ENCODE measurements around the gene ASAH2B. TPM values are rescaled to one million over a fixed set of nuclear protein-coding genes. Genes with fewer than 3 reads are reported as not detected.
"Not testable (repeated sequence)": the region's sequence is repeated elsewhere in the genome, so short reads cannot be mapped to it uniquely, and the experiment has no call there.

ASAH2B gene
- total RNA-seq, 2 experiments from 2014 or later: 1.4 to 1.6 TPM

- H3K4me1 ChIP-seq (ENCODE audit: insufficient read depth, low read length); ATAC-seq (ENCODE audit: poor library complexity); H3K27ac ChIP-seq (ENCODE audit: low read depth in 1 of 2, low read length in 2 of 2); H3K4me1 Mint-ChIP-seq (ENCODE audit: low read depth); POLR2A ChIA-PET; H3K4me3 Mint-ChIP-seq; H3K9me3 ChIP-seq (ENCODE audit: control insufficient read depth in 1 of 2, insufficient read depth in 1 of 2, low read length in 2 of 2); DNase-seq; H3K27ac Mint-ChIP-seq; H3K27me3 Mint-ChIP-seq; H3K4me3 ChIP-seq (ENCODE audit: low read length); H3K36me3 ChIP-seq (ENCODE audit: insufficient read depth, low read length); intact Hi-C loops (cut with DNase I, micrococcal nuclease); H3K36me3 Mint-ChIP-seq (ENCODE audit: low read depth); H3K27me3 ChIP-seq (ENCODE audit: control insufficient read depth in 1 of 2, insufficient read depth in 2 of 2, low read length in 2 of 2); H3K9me3 Mint-ChIP-seq; CTCF ChIA-PET: not testable (repeated sequence)
These were observed 29.5 kb upstream of the ASAH2B start for GRCh38 chr10:50710241-50710640.

- H3K36me3 Mint-ChIP-seq (ENCODE audit: low read depth); H3K27ac ChIP-seq (ENCODE audit: low read depth in 1 of 2, low read length in 2 of 2); H3K27ac Mint-ChIP-seq; ATAC-seq (ENCODE audit: poor library complexity); H3K4me1 ChIP-seq (ENCODE audit: insufficient read depth, low read length); POLR2A ChIA-PET; H3K4me3 ChIP-seq (ENCODE audit: low read length); H3K27me3 ChIP-seq (ENCODE audit: control insufficient read depth in 1 of 2, insufficient read depth in 2 of 2, low read length in 2 of 2); H3K4me3 Mint-ChIP-seq; H3K9me3 Mint-ChIP-seq; CTCF ChIA-PET; H3K36me3 ChIP-seq (ENCODE audit: insufficient read depth, low read length); intact Hi-C loops (cut with DNase I, micrococcal nuclease); H3K9me3 ChIP-seq (ENCODE audit: control insufficient read depth in 1 of 2, insufficient read depth in 1 of 2, low read length in 2 of 2); H3K4me1 Mint-ChIP-seq (ENCODE audit: low read depth): not testable (repeated sequence)
- peaks cover 47% of the 10 kb centered on the region for H3K27me3 Mint-ChIP-seq
- peak in 1 of 14 experiments; percentile 6 for DNase-seq
These were observed 15.9 kb upstream of the ASAH2B start for GRCh38 chr10:50723812-50724211.

DNA sequence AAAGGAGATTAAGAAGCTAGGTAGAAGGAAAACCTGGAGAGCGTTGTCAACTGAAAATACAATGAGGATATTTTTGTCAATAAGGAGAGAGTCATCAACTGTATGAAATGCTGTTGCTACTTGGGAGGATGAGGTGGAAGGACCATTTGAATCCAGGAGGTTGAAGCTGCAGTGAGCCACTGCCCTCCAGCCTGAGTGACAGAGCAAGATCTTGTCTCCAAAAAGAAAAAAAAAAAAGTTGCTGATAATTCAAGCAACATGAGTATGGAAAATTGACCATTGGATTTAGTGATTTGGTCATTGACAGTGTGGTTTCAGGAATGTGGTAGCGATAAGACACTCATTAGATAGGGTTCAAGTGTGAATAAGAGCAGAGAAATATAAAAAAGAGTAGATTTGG lies 11.6 kb upstream of the ASAH2B start:
- CTCF ChIA-PET; H3K4me3 ChIP-seq (ENCODE audit: low read length); ATAC-seq (ENCODE audit: poor library complexity); POLR2A ChIA-PET; H3K4me1 ChIP-seq (ENCODE audit: insufficient read depth, low read length); H3K36me3 ChIP-seq (ENCODE audit: insufficient read depth, low read length); H3K4me1 Mint-ChIP-seq (ENCODE audit: low read depth); H3K9me3 ChIP-seq (ENCODE audit: control insufficient read depth in 1 of 2, insufficient read depth in 1 of 2, low read length in 2 of 2); intact Hi-C loops (cut with DNase I, micrococcal nuclease); DNase-seq; H3K27ac Mint-ChIP-seq; H3K9me3 Mint-ChIP-seq; H3K27ac ChIP-seq (ENCODE audit: low read depth in 1 of 2, low read length in 2 of 2); H3K4me3 Mint-ChIP-seq; H3K27me3 ChIP-seq (ENCODE audit: control insufficient read depth in 1 of 2, insufficient read depth in 2 of 2, low read length in 2 of 2); H3K36me3 Mint-ChIP-seq (ENCODE audit: low read depth): not testable (repeated sequence)
- peaks cover 62% of the 10 kb centered on the region for H3K27me3 Mint-ChIP-seq

- Histone ChIP-seq H3K4me3 (ENCODE audit: low read length) (peak overlapping the region; percentile 76), H3K4me1 (ENCODE audit: insufficient read depth, low read length) (peaks cover 16% of the 10 kb centered on the region), H3K27ac (ENCODE audit: low read depth in 1 of 2, low read length in 2 of 2) (peak overlapping the region; percentile 17 to 56)
- H3K36me3 ChIP-seq (ENCODE audit: insufficient read depth, low read length); CTCF ChIA-PET; H3K27me3 Mint-ChIP-seq; H3K9me3 ChIP-seq (ENCODE audit: control insufficient read depth in 1 of 2, insufficient read depth in 1 of 2, low read length in 2 of 2); H3K9me3 Mint-ChIP-seq; DNase-seq; H3K27me3 ChIP-seq (ENCODE audit: control insufficient read depth in 1 of 2, insufficient read depth in 2 of 2, low read length in 2 of 2); H3K36me3 Mint-ChIP-seq (ENCODE audit: low read depth): not testable (repeated sequence)
- peak overlapping the region; percentile 81 for H3K27ac Mint-ChIP-seq
- POLR2A ChIA-PET: interaction anchor here (1.1 to 2.1 kb wide), 2 partner anchors 79 to 116 kb away, joined by 4 to 18 read pairs; partner anchors contain the start of gene SGMS1
- H3K4me3 Mint-ChIP-seq: peak overlapping the region; percentile 97
- intact Hi-C loops (cut with DNase I, micrococcal nuclease): loop anchor here (10.0 kb wide), 2 partner anchors 104 to 544 kb away; no protein-coding TSS in a partner anchor
- peak; percentile 6 for ATAC-seq (ENCODE audit: poor library complexity)
- peaks cover 35% of the 10 kb centered on the region for H3K4me1 Mint-ChIP-seq (ENCODE audit: low read depth)
These were observed 634 bp upstream of the ASAH2B start for GRCh38 chr10:50738987-50739617.

DNA sequence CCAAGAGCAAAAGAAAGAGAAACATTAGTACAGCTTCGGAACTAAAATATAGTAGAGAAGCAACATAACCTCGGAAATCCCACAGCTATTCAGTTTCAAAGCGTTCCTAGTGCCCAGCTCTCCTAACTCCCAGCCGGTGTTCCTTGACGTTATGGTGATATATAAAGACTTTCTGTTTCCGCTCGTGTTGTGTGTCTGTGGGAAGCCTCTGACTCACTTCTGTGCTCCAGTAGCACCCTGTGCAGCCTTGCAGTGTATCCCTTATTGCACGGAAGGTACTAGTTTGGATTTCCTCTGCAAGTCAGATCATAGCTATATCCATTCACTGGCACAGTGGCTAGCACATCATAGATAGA lies 535 bp downstream of the ASAH2B start:
- CTCF ChIA-PET: no interaction called here
- Histone ChIP-seq H3K36me3 (ENCODE audit: insufficient read depth, low read length) (no peaks in the 10 kb centered on the region), H3K4me3 (ENCODE audit: low read length) (peak overlapping the region; percentile 76), H3K9me3 (ENCODE audit: control insufficient read depth in 1 of 2, insufficient read depth in 1 of 2, low read length in 2 of 2) (no peaks in the 10 kb centered on the region), H3K27me3 (ENCODE audit: control insufficient read depth in 1 of 2, insufficient read depth in 2 of 2, low read length in 2 of 2) (no peaks in the 10 kb centered on the region), H3K27ac (ENCODE audit: low read depth in 1 of 2, low read length in 2 of 2) (peak overlapping the region in 1 of 2 donors; percentile 56), H3K4me1 (ENCODE audit: insufficient read depth, low read length) (peaks cover 16% of the 10 kb centered on the region)
- Mint-ChIP-seq H3K27me3 (no peaks in the 10 kb centered on the region), H3K4me3 (peak overlapping the region; percentile 97), H3K9me3 (no peaks in the 10 kb centered on the region), H3K27ac (peak overlapping the region; percentile 81), H3K36me3 (ENCODE audit: low read depth) (peaks cover 9% of the 10 kb centered on the region), H3K4me1 (ENCODE audit: low read depth) (peaks cover 35% of the 10 kb centered on the region)
- DNase-seq (peak in 8 of 14 experiments; percentile 4 to 54 (median 35)), ATAC-seq (ENCODE audit: poor library complexity) (peak; percentile 51)
- POLR2A ChIA-PET: interaction anchor here (1.1 to 2.1 kb wide), 2 partner anchors 80 to 117 kb away, joined by 4 to 18 read pairs; partner anchors contain the start of gene SGMS1
- intact Hi-C loops (cut with DNase I, micrococcal nuclease): no loop called here
- no peak for TF ChIP-seq CTCF (IDR thresholded peaks at IDR 0.05)

GRCh38 chr10:50742820-50743219 lies 3.1 kb downstream of the ASAH2B start:
- H3K36me3 Mint-ChIP-seq (ENCODE audit: low read depth); H3K4me3 ChIP-seq (ENCODE audit: low read length); POLR2A ChIA-PET; ATAC-seq (ENCODE audit: poor library complexity); H3K27ac Mint-ChIP-seq; H3K9me3 ChIP-seq (ENCODE audit: control insufficient read depth in 1 of 2, insufficient read depth in 1 of 2, low read length in 2 of 2); CTCF ChIA-PET; H3K27me3 ChIP-seq (ENCODE audit: control insufficient read depth in 1 of 2, insufficient read depth in 2 of 2, low read length in 2 of 2); intact Hi-C loops (cut with DNase I, micrococcal nuclease); H3K27me3 Mint-ChIP-seq; H3K4me3 Mint-ChIP-seq; H3K9me3 Mint-ChIP-seq; H3K36me3 ChIP-seq (ENCODE audit: insufficient read depth, low read length); H3K27ac ChIP-seq (ENCODE audit: low read depth in 1 of 2, low read length in 2 of 2); DNase-seq: not testable (repeated sequence)
- peaks cover 35% of the 10 kb centered on the region for H3K4me1 Mint-ChIP-seq (ENCODE audit: low read depth)
- H3K4me1 ChIP-seq (ENCODE audit: insufficient read depth, low read length): peaks cover 16% of the 10 kb centered on the region

All from CD4-positive, alpha-beta T cell (primary cell).